Measurements from ENCODE around the gene MEGF11.

- TF ChIP-seq POLR2A (IDR thresholded peaks at IDR 0.05; ENCODE audit: low read depth, low read length) (no peak), TAF1 (IDR thresholded peaks at IDR 0.05; ENCODE audit: low read depth, low read length) (no peak), SPI1 (IDR thresholded peaks at IDR 0.05; ENCODE audit: low read depth, low read length) (no peak), POLR2AphosphoS5 (IDR thresholded peaks at IDR 0.05; ENCODE audit: low read depth, low read length) (no peak)
Observed at GRCh38 chr15:66096688-66097058, 156.9 kb downstream of the MEGF11 start.

Measured in GM12891 (cell line).